H9 (cell line): ENCODE data around the gene VPS54. TPM values are rescaled to one million over a fixed set of nuclear protein-coding genes. Genes with fewer than 3 reads are reported as not detected.

Source experiments
- DNase-seq: peaks from one replicate; pipeline ENCODE4 v3.0.0-alpha.2; 2017
- H2AFZ ChIP-seq: one replicate; pipeline ENCODE4 v1.6.1; 2013; ENCODE audit warnings: mild to moderate bottlenecking, low read length, control low read depth, moderate library complexity
- H2AK5ac ChIP-seq: 2 replicates; pipeline ENCODE4 v1.6.1; 2013; ENCODE audit warnings: low read length, control low read depth, mixed read lengths; ENCODE audit not compliant: insufficient read length
- H2BK120ac ChIP-seq: one replicate; pipeline ENCODE4 v1.6.1; 2013; ENCODE audit warnings: low read depth, mild to moderate bottlenecking, low read length, control low read depth, inconsistent platforms; ENCODE audit not compliant: poor library complexity, severe bottlenecking
- H2BK12ac ChIP-seq: 2 replicates; pipeline ENCODE4 v1.6.1; 2013; ENCODE audit warnings: low read length, control low read depth, mixed read lengths, low read depth; ENCODE audit not compliant: insufficient read length
- H2BK15ac ChIP-seq: 2 replicates; pipeline ENCODE4 v1.6.1; 2013; ENCODE audit warnings: low read depth, low read length, control low read depth
- H2BK20ac ChIP-seq: one replicate; pipeline ENCODE4 v1.6.1; 2013; ENCODE audit warnings: low read depth, mild to moderate bottlenecking, low read length, control low read depth, inconsistent platforms; ENCODE audit not compliant: poor library complexity, severe bottlenecking
- H2BK5ac ChIP-seq: 2 replicates; pipeline ENCODE4 v1.6.1; 2013; ENCODE audit warnings: low read length, control low read depth, mixed read lengths; ENCODE audit not compliant: insufficient read length
- H3K14ac ChIP-seq: 2 replicates; pipeline ENCODE4 v1.6.1; 2013; ENCODE audit warnings: low read length, control low read depth; ENCODE audit not compliant: insufficient read depth
- H3K18ac ChIP-seq: 2 replicates; pipeline ENCODE4 v1.6.1; 2013; ENCODE audit warnings: low read depth, mild to moderate bottlenecking, mixed read lengths, low read length, control low read depth; ENCODE audit not compliant: insufficient read length
- H3K23ac ChIP-seq: 2 replicates; pipeline ENCODE4 v1.6.1; 2013; ENCODE audit warnings: low read length, control low read depth, mixed read lengths, low read depth; ENCODE audit not compliant: insufficient read length
- H3K23me2 ChIP-seq: 2 replicates; pipeline ENCODE4 v1.6.1; 2013; ENCODE audit warnings: low read depth, mild to moderate bottlenecking, mixed read lengths, low read length, control low read depth; ENCODE audit not compliant: insufficient read length, poor library complexity, severe bottlenecking
- H3K27ac ChIP-seq: 2 replicates; pipeline ENCODE4 v1.5.1; 2013; ENCODE audit warnings: low read length, control low read depth, mixed read lengths, low read depth; ENCODE audit not compliant: insufficient read length
- H3K27me3 ChIP-seq: 2 replicates; pipeline ENCODE4 v1.6.1; 2013; ENCODE audit warnings: low read length, control low read depth, inconsistent platforms; ENCODE audit not compliant: insufficient read depth
- H3K4ac ChIP-seq: 2 replicates; pipeline ENCODE4 v1.6.1; 2013; ENCODE audit warnings: low read depth, mild to moderate bottlenecking, control low read depth, inconsistent platforms, low read length, moderate library complexity
- H3K4me1 ChIP-seq: 2 replicates; pipeline ENCODE4 v1.6.1; 2013; ENCODE audit warnings: low read length, control low read depth, inconsistent platforms; ENCODE audit not compliant: insufficient read depth
- H3K4me2 ChIP-seq: 2 replicates; pipeline ENCODE4 v1.6.1; 2013; ENCODE audit warnings: low read length, control low read depth, mixed read lengths; ENCODE audit not compliant: insufficient read length, insufficient read depth
- H3K56ac ChIP-seq: 2 replicates; pipeline ENCODE4 v1.6.1; 2013; ENCODE audit warnings: low read depth, mild to moderate bottlenecking, mixed read lengths, low read length, control low read depth; ENCODE audit not compliant: insufficient read length
- H3K79me1 ChIP-seq: 2 replicates; pipeline ENCODE4 v1.6.1; 2013; ENCODE audit warnings: low read depth, mild to moderate bottlenecking, moderate library complexity, low read length, control low read depth, inconsistent platforms; ENCODE audit not compliant: insufficient read depth, poor library complexity, severe bottlenecking
- H3K79me2 ChIP-seq: 2 replicates; pipeline ENCODE4 v1.6.1; 2013; ENCODE audit warnings: low read length, control low read depth, inconsistent platforms; ENCODE audit not compliant: insufficient read depth
- H3K9ac ChIP-seq: 2 replicates; pipeline ENCODE4 v1.6.1; 2013; ENCODE audit warnings: low read length, control low read depth, mixed read lengths; ENCODE audit not compliant: insufficient read length; ENCODE audit errors: extremely low read depth
- H3K9me3 ChIP-seq: one replicate; pipeline ENCODE4 v1.6.1; 2013; ENCODE audit warnings: low read depth, low read length, inconsistent platforms; ENCODE audit not compliant: control insufficient read depth
- H3T11ph ChIP-seq: one replicate; pipeline ENCODE4 v1.6.1; 2013; ENCODE audit warnings: mild to moderate bottlenecking, low read length, control low read depth, inconsistent platforms
- H4K20me1 ChIP-seq: one replicate; pipeline ENCODE4 v1.6.1; 2013; ENCODE audit not compliant: control insufficient read depth, insufficient read length, insufficient read depth
- H4K5ac ChIP-seq: 2 replicates; pipeline ENCODE4 v1.6.1; 2013; ENCODE audit warnings: low read depth, mild to moderate bottlenecking, mixed read lengths, low read length, control low read depth; ENCODE audit not compliant: insufficient read length
- H4K8ac ChIP-seq: replicated peaks from 2 replicates; pipeline ENCODE4 v1.6.1; 2013; ENCODE audit warnings: low read length, control low read depth, mixed read lengths, low read depth; ENCODE audit not compliant: insufficient read length
- H4K91ac ChIP-seq: 2 replicates; pipeline ENCODE4 v1.6.1; 2013; ENCODE audit warnings: low read depth, mild to moderate bottlenecking, moderate library complexity, mixed read lengths, low read length, control low read depth; ENCODE audit not compliant: insufficient read length
- H3K27ac Mint-ChIP-seq, 3 experiments: 2 replicates in 2 of 3; 3 replicates in 1 of 3; pipeline ENCODE4 v1.8.0; 2020 to 2021; ENCODE audit warnings: mixed read lengths in 3 of 3, mild to moderate bottlenecking in 1 of 3, moderate library complexity in 1 of 3
- H3K27me3 Mint-ChIP-seq: 2 replicates; pipeline ENCODE4 v1.8.0; 2021; ENCODE audit warnings: low read depth, mild to moderate bottlenecking, moderate library complexity, mixed read lengths
- H3K36me3 Mint-ChIP-seq, 3 experiments: 2 replicates in 2 of 3; 3 replicates in 1 of 3; pipeline ENCODE4 v1.8.0; 2020 to 2021; ENCODE audit warnings: low read depth in 3 of 3, mixed read lengths in 3 of 3; ENCODE audit not compliant: insufficient read depth in 1 of 3
- H3K4me1 Mint-ChIP-seq, 2 experiments: 2 replicates each; pipeline ENCODE4 v1.8.0; 2020; ENCODE audit warnings: mixed read lengths in 2 of 2
- H3K4me3 Mint-ChIP-seq, 2 experiments: 2 replicates in 1 of 2; 3 replicates in 1 of 2; pipeline ENCODE4 v1.8.0; 2020 to 2021; ENCODE audit warnings: mild to moderate bottlenecking in 2 of 2, mixed read lengths in 2 of 2, moderate library complexity in 1 of 2
- H3K9me3 Mint-ChIP-seq, 2 experiments: 2 replicates in 1 of 2; 3 replicates in 1 of 2; pipeline ENCODE4 v1.8.0; 2020; ENCODE audit warnings: mild to moderate bottlenecking in 2 of 2, mixed read lengths in 2 of 2, moderate library complexity in 1 of 2
- CTCF ChIP-seq: fragments of 200-600 bp; sonication (generic); conservative IDR thresholded peaks from 3 replicates; pipeline ENCODE4 v1.8.0; 2021; ENCODE audit warnings: antibody characterized with exemption, mild to moderate bottlenecking
- WGBS: extraction: QIAGEN DNeasy Blood & Tissue Kit; methylation state at CpG from one replicate; pipeline ENCODE4 v1.1.7; 2013; ENCODE audit warnings: missing lambda C conversion rate, low lambda C conversion rate, mixed read lengths; ENCODE audit not compliant: insufficient read length; ENCODE audit errors: extremely low coverage; 5-methylcytosine and 5-hydroxymethylcytosine counted together
- total RNA-seq: library from RNA; stranded (reverse); gene quantifications from 2 replicates; pipeline ENCODE4 v1.2.1, GENCODE V29; 2021

The VPS54 gene
- total RNA-seq, 1 experiment from 2014 or later, result 13.4 TPM

GRCh38 chr2:63898839-63899238, 120.4 kb downstream of the VPS54 start:
- H3K9ac ChIP-seq, result no peak overlapping the region
- H3K14ac ChIP-seq, result no peak overlapping the region
- no peak overlapping the region for H4K91ac ChIP-seq
- no peak overlapping the region for H2BK12ac ChIP-seq
- no peaks in the 10 kb centered on the region for H4K20me1 ChIP-seq
- no peak overlapping the region for H3T11ph ChIP-seq
- no peaks in the 10 kb centered on the region for H3K23me2 ChIP-seq
- H3K27ac ChIP-seq, result no peak overlapping the region
- no peak overlapping the region for H2AFZ ChIP-seq
- no peaks in the 10 kb centered on the region for H3K4me1 ChIP-seq
- no peak overlapping the region for H3K23ac ChIP-seq
- H3K18ac ChIP-seq, result no peak overlapping the region
- no peak overlapping the region for H3K4me2 ChIP-seq
- H3K27me3 Mint-ChIP-seq, result no peaks in the 10 kb centered on the region
- H2BK120ac ChIP-seq, result no peak overlapping the region
- H3K4ac ChIP-seq, result no peak overlapping the region
- DNase-seq, result no peak
- H4K5ac ChIP-seq, result no peak overlapping the region
- H2BK20ac ChIP-seq, result no peak overlapping the region
- H3K9me3 Mint-ChIP-seq, result peaks cover 14 to 19% of the 10 kb centered on the region in 2 experiments
- no peaks in the 10 kb centered on the region for H3K79me2 ChIP-seq
- no peak for TF ChIP-seq CTCF
- H2AK5ac ChIP-seq, result no peak overlapping the region
- H2BK5ac ChIP-seq, result no peak overlapping the region
- no peak overlapping the region for H2BK15ac ChIP-seq
- no peaks in the 10 kb centered on the region for H3K9me3 ChIP-seq
- H3K56ac ChIP-seq, result no peak overlapping the region
- no peaks in the 10 kb centered on the region for H3K79me1 ChIP-seq
- no peak overlapping the region for H4K8ac ChIP-seq
- peaks cover 2 to 4% of the 10 kb centered on the region in 2 experiments; a peak in 2 of 4 replicates for H3K4me1 Mint-ChIP-seq
- WGBS, result no CpG with 5 or more reads among the region's 5 CpGs
- H3K27ac Mint-ChIP-seq, result peak overlapping the region in 1 of 3 experiments; percentile 93; a peak in 2 of 7 replicates
- no peaks in the 10 kb centered on the region for H3K27me3 ChIP-seq
- H3K36me3 Mint-ChIP-seq, result peaks cover 21 to 41% (median 35%) of the 10 kb centered on the region in 3 experiments
- no peak overlapping the region for H3K4me3 Mint-ChIP-seq
